Measurements from ENCODE around the gene GCNT1.

GCNT1 gene

DNA sequence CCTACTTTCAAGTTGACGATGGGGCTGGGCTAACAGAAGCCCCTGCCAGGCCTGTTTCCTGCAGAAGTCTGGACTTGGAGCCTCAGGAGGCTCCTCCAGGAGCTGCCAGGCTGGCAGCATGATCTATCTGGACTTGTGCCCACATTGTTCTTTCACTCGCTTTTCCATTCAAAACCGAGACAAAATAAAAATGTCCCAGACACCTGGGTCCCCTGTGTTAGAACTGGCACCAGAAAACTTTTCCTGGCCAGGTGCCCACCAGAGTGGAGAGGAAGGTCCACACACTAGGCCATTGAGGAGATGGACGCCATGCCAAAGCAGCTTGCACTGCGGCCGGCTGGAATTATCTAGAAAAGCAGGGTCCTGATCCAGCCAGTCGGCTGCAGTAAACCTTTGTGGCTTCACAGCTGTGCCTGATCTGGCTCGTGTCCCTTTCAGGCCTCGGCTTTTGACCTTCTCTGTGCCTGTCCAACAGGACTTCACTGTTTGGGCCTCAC, 78.2 kb downstream of the GCNT1 start:
- TF ChIP-seq, protein P1, sequence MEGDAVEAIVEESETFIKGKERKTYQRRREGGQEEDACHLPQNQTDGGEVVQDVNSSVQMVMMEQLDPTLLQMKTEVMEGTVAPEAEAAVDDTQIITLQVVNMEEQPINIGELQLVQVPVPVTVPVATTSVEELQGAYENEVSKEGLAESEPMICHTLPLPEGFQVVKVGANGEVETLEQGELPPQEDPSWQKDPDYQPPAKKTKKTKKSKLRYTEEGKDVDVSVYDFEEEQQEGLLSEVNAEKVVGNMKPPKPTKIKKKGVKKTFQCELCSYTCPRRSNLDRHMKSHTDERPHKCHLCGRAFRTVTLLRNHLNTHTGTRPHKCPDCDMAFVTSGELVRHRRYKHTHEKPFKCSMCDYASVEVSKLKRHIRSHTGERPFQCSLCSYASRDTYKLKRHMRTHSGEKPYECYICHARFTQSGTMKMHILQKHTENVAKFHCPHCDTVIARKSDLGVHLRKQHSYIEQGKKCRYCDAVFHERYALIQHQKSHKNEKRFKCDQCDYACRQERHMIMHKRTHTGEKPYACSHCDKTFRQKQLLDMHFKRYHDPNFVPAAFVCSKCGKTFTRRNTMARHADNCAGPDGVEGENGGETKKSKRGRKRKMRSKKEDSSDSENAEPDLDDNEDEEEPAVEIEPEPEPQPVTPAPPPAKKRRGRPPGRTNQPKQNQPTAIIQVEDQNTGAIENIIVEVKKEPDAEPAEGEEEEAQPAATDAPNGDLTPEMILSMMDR (conservative IDR thresholded peaks at IDR 0.05; ENCODE audit: low read depth, low read length) = no peak
- H3K4me1 ChIP-seq (ENCODE audit: low read depth, poor library complexity, severe bottlenecking) = no peaks in the 10 kb centered on the region

DNA sequence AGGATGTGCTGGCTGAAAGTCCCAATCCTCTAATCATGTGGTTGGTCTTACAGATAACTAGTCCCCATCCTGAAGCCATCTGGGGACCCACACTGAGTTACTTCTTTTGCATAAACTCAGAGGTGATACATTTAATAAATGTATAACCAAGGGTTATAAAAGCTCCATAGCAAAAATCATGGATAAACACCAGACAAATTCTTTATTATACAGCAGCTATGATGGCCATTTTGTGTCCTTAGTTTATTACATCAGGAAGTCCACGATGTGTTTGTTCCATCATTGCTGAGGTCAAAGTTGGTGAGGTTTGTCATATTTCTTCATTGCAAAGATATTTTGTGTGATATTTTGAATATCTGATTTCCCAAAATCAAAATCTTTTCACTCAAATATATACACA, 80.2 kb downstream of the GCNT1 start:
- H3K27me3 ChIP-seq (ENCODE audit: insufficient read depth, low read depth) = no peaks in the 10 kb centered on the region
- H3K9ac ChIP-seq = no peak overlapping the region
- TF ChIP-seq, protein P1 (conservative IDR thresholded peaks at IDR 0.05; ENCODE audit: low read depth, low read length) = no peak

More for the DNA sequence above, 78.2 kb downstream of the GCNT1 start:
- no peaks in the 10 kb centered on the region for H4K20me1 ChIP-seq (ENCODE audit: insufficient read depth)
- H3K4me2 ChIP-seq = no peak overlapping the region
- no peaks in the 10 kb centered on the region for H3K36me3 ChIP-seq (ENCODE audit: insufficient read depth)
- H3K4me3 ChIP-seq (IDR thresholded peaks at IDR 0.05; ENCODE audit: insufficient read depth, low read depth, low read length) = no peak overlapping the region
- H3K27ac ChIP-seq = no peak overlapping the region
- no peak overlapping the region for H3K9ac ChIP-seq
- H2AFZ ChIP-seq (ENCODE audit: low read depth) = no peak overlapping the region
- no peaks in the 10 kb centered on the region for H3K79me2 ChIP-seq (ENCODE audit: insufficient read depth, low read depth)
- no peaks in the 10 kb centered on the region for H3K27me3 ChIP-seq (ENCODE audit: insufficient read depth, low read depth)

DNA sequence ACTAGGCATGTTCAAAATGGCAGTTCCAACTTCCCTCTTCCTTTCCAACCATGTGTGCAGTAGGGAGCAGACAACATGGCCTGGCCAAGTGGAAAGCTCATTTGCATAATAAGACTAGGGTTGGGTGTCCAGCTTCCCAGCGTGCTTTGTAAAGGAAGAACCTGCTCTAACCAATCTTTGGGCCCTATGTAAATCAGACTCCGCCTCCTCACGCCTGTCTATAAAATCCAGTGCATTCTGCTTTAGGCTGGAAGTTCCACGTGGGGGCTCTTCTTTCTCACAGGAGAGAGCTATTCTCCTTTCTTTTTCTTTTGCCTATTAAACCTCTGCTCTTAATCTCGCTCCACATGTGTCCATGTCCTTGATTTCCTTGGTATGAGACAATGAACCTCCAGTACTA, 83.4 kb downstream of the GCNT1 start:
- Histone ChIP-seq H3K4me1 (ENCODE audit: low read depth, poor library complexity, severe bottlenecking) (no peaks in the 10 kb centered on the region), H3K36me3 (ENCODE audit: insufficient read depth) (no peaks in the 10 kb centered on the region), H3K4me2 (no peak overlapping the region), H4K20me1 (ENCODE audit: insufficient read depth) (no peaks in the 10 kb centered on the region), H3K79me2 (ENCODE audit: insufficient read depth, low read depth) (no peaks in the 10 kb centered on the region), H3K27me3 (ENCODE audit: insufficient read depth, low read depth) (no peaks in the 10 kb centered on the region), H3K27ac (no peak overlapping the region), H3K9ac (no peak overlapping the region), H3K4me3 (IDR thresholded peaks at IDR 0.05; ENCODE audit: insufficient read depth, low read depth, low read length) (no peak overlapping the region), H2AFZ (ENCODE audit: low read depth) (no peak overlapping the region)
- TF ChIP-seq, protein P1 (conservative IDR thresholded peaks at IDR 0.05; ENCODE audit: low read depth, low read length) = no peak

More for the DNA sequence above, 80.2 kb downstream of the GCNT1 start:
- H4K20me1 ChIP-seq (ENCODE audit: insufficient read depth) = no peaks in the 10 kb centered on the region
- no peaks in the 10 kb centered on the region for H3K79me2 ChIP-seq (ENCODE audit: insufficient read depth, low read depth)
- no peak overlapping the region for H3K4me2 ChIP-seq
- H3K36me3 ChIP-seq (ENCODE audit: insufficient read depth) = no peaks in the 10 kb centered on the region
- no peak overlapping the region for H3K27ac ChIP-seq
- no peaks in the 10 kb centered on the region for H3K4me1 ChIP-seq (ENCODE audit: low read depth, poor library complexity, severe bottlenecking)
- no peak overlapping the region for H2AFZ ChIP-seq (ENCODE audit: low read depth)
- no peak overlapping the region for H3K4me3 ChIP-seq (IDR thresholded peaks at IDR 0.05; ENCODE audit: insufficient read depth, low read depth, low read length)

DNA sequence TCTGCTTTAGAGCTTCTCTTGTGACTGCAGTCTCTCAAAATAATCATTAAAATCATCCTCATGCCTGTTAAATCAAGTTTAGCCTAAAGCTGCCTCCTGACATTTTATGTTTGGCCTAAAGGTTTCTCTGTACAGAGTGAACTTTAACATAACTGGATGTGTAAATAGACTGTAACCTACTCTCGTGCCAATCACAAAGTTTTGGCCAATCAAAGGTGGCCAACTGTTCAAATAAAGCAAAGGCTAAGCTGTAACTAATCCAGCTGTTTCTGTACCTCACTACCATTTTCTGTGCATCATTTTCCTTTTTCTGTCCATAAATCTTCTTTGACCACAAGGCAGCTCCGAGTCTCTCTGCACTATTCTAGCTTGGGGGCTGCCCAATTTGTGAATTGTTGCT, 86.2 kb downstream of the GCNT1 start:
- Histone ChIP-seq H3K36me3 (ENCODE audit: insufficient read depth) (no peaks in the 10 kb centered on the region), H2AFZ (ENCODE audit: low read depth) (no peak overlapping the region), H3K9ac (no peak overlapping the region), H3K4me1 (ENCODE audit: low read depth, poor library complexity, severe bottlenecking) (no peaks in the 10 kb centered on the region), H3K27me3 (ENCODE audit: insufficient read depth, low read depth) (no peaks in the 10 kb centered on the region), H3K27ac (no peak overlapping the region), H3K4me3 (IDR thresholded peaks at IDR 0.05; ENCODE audit: insufficient read depth, low read depth, low read length) (no peak overlapping the region), H4K20me1 (ENCODE audit: insufficient read depth) (no peaks in the 10 kb centered on the region), H3K79me2 (ENCODE audit: insufficient read depth, low read depth) (no peaks in the 10 kb centered on the region), H3K4me2 (no peak overlapping the region)
- TF ChIP-seq, protein P1 (conservative IDR thresholded peaks at IDR 0.05; ENCODE audit: low read depth, low read length) = no peak
